ENCODE measurements around the gene PLPP4.

Gene PLPP4

GRCh38 chr10:120527691-120528090, 70.7 kb downstream of the PLPP4 start:
- no peak for DNase-seq

GRCh38 chr10:120530699-120531098, 73.7 kb downstream of the PLPP4 start:
- DNase-seq: no peak

DNA sequence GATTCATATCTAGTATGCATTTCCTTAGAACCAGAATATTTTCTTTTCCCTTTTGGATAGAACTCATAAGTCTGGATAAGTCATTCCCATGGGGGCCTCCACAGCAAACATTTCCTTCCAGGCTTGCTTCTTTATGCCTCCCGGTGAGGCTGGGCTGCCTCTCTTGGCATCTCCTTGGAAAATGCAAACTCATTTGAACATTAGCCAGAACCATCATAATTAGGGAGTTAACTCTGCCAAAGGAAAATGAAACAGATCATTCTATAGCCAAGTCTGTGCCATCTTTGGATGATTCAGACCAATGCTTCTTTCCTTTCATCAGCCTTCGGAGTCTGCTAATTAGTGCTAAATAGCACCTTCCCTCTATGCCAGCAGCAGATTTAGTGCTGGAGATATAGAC, 81.1 kb downstream of the PLPP4 start:
- no peak for DNase-seq

DNA sequence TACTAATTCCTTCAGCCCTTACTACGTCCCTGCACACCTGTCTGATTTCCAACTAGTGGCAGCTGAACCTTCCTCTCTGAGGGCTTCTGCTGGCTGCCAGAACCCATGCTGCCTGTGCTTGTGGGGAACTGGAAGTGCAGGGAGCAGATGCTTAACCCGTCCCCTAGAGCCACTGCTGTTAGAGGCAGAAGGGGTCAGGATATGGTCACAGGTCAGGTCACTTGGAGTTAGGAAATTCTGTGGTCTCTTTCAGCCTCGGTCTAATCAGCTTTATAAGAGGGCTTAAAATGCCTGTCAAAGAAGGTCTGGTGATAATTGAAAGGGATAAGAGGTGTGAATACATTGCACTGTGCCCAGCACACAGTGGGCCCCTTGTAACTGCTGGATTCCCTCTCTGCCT, 82.0 kb downstream of the PLPP4 start:
- DNase-seq: no peak

GRCh38 chr10:120540486-120540885, 83.5 kb downstream of the PLPP4 start:
- no peak for DNase-seq

DNA sequence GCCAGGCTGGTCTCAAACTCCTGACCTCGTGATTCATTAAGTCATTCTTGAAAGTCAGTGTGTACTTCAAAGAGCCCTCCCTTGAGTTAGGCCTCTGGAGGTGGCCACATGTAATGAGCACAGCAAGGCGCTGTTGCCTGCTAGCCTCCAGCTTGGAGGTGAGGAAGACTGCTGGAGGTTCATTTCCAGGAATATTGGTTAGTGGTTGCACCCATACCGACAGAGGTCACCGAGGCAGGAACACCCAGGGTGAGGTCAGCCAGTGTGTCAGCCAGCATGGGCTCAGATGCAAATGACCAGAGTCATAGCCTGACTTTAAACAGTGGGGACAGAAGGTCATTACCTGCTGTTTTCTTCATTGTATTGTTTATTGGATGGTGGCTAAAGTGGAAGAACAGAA, 85.0 kb downstream of the PLPP4 start:
- no peak for DNase-seq

DNA sequence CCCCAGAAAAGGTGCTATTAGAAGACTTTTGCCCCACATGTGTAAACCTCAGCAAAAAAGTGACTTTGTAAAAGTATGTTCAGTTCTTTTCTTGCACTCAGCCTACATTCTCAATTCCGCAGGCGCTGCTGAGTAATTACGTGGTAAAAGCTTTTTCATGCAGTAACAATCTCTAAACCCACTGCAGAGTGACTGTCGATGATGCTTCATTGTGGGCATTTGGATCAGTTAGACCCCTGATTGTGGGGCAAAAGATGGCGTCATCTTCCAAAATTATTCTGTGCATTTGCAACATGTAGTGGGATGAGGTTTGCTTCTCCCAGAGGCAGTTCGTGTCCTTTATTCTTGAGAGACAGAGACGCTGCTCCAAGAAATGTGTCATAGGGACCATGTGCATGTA, 85.6 kb downstream of the PLPP4 start:
- no peak for DNase-seq

- no peak for DNase-seq
Measured at GRCh38 chr10:120543291-120543690, 86.3 kb downstream of the PLPP4 start.

- DNase-seq: no peak
Measured at GRCh38 chr10:120548210-120548609, 91.2 kb downstream of the PLPP4 start.

DNA sequence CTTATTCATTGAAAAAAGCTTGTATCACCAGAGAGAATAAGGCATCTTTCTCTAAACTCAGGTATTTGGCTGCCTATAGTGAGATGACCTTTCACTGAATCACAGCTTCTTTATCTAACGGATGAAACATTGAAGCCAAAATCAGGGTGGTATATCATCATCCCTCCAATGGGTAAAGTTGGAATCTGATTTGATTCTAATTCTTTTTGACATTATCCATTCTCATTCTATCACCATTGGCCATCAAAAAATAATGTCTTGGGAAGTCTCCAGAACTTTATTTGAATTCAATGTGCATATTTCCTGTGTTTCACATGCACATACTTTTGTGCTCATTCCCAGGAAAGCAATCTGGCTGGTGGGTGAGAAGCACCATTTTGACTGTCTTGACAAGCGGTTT, 95.2 kb downstream of the PLPP4 start:
- DNase-seq: no peak

GRCh38 chr10:120553911-120554310, 96.9 kb downstream of the PLPP4 start:
- DNase-seq: no peak

DNA sequence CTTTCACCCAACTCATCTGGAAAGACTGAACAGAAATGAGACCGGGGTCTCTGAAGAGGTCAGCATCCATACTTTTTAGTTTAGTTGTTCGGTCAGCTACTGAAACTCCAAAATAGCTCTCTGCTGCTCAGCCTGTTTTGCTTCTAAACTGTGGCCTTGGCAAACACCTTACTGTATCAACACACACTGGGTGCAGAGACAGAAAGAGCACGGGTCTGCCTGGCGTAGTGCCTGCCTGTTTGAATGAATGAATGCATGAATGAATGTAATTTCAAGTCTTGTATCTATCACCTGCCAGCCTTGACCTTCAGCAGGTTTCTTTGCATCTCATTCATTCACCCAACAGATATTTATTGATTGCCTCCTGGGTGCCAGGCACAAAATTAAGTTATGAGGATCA, 98.4 kb downstream of the PLPP4 start:
- no peak for DNase-seq

DNA sequence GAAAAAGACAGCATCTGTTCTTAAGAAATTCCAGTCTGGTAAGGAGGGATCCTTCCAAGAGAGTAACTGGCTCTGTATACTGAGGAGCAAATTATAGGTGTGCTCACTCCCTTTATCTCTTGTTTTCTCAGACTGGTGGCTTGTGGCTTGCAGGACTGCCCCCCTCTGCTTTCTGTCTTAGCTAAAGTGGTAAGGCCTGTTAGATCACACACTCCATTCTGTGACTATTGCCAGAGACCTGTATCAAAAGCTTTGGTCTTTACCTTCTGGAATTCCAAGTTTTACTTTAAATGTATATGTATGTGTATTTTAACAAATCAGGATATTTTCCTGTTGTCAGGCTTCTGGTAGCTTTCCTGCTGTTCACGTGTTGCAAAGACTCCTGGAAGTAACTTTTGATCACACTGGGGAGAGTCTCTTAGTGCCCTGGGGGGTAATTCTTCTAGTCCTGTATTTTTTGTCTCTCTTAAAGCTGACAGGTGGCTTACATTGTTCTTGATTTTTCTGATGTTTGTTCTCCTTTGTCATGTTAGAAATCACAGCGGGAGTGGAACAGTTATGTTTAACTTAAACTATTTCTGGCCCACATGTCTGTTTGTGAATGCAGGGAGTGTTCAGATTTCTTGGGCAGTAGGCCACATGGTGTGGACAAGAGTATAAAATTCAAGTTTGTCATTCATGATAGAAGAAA, 99.0 kb downstream of the PLPP4 start:
- no peak for DNase-seq

- no peak for DNase-seq
Measured at GRCh38 chr10:120557311-120557710, 100.3 kb downstream of the PLPP4 start.

DNA sequence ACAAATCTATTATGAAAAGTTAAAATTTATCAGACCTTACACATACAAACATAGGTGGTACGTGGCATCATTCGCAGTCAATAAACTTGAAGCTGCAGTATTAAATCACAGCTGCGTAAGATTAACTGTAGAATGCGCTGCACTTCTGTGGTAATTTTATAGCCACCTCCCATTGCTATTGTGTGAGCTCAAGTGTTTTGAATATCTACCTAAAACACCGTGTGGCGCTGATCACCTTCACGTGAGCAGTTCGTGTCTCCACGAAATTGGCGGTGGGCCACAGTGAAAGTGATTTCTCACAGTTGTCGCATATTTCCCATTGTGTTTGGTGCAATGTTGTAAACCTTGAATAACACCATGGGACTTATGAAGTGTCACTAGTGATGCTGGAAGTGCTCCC, 102.8 kb downstream of the PLPP4 start:
- DNase-seq: no peak

- no peak for DNase-seq
Measured at GRCh38 chr10:120562956-120563355, 105.9 kb downstream of the PLPP4 start.

DNA sequence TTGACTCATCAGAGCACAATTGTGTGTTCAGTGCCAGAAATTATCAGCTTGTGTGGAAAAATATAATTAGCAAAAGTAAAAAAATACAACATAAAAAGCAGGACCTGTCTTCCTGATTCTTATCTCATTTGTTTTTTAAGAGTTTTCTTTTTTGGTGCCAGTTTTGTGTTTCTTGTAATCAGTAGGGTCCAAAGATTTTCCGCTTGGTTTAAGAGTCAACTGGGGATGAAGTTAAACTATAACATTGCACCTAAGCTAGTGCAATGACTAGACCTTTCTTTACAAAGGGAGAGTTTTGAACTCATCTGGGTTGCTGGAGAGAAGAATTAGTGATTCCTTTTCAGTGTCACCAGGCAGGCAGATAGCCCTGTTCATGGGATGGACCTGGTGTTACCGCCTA, 113.4 kb downstream of the PLPP4 start:
- no peak for DNase-seq

DNA sequence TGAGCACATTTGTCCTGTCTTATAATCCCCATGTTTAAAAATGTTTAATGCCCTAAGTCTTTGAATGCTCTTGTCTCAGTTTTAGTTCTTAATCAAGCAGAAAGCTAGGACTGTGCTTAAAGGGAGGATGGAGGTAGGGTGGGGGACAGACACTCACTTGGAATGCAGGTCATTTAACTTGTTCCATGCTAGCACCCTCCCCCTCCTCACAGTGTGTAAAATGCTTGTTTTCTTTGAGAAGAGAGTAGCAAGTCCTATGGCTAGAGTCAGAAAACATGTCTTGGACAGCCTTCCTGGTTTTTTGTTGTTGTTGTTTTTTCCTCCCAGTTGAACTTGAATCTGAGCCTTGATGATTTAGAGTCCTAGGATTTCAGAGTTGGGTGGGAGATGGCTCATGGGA, 114.2 kb downstream of the PLPP4 start:
- no peak for DNase-seq

GRCh38 chr10:120572307-120572706, 115.3 kb downstream of the PLPP4 start:
- no peak for DNase-seq

GRCh38 chr10:120573355-120573754, 116.3 kb downstream of the PLPP4 start:
- DNase-seq: no peak

- no peak for DNase-seq
Measured at GRCh38 chr10:120574981-120575380, 118.0 kb downstream of the PLPP4 start.

DNA sequence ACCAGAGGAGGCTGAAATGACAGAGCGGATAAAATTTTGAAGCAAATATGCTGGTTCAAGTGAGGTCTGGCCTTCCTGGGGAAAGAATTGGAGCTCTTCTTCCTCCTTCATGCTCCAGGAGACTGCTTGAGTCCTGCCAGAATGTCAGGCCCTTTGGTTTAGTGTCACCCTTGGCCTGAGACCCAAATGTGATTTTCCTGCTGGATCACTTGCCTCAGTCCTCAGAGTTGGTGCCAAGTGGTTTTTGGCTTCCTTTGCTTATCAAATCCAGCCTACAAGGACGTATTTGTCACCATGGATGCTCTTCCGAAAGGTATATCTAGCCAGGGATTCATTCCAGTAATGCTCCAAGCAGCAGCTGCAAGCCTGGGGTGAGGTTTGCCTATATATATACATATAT, 118.4 kb downstream of the PLPP4 start:
- DNase-seq: no peak

DNA sequence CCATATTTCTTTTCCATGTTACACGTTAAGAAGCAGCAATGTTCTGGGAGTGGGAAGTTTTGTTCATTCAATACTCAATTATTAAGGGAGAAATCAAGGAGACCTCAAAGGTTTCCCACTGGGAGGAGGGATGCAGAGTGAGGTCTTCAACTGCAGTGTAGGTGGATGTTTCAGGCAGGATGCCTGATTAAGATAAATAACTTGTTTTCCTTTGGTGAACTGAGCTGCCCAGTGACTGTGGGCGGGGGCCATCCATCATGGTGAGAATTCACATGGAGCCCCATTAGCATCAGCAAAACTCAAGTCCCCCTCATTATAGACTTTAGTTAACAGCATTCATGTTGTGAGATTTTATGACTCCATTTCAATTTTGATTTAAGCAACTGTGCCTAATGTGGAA, 121.1 kb downstream of the PLPP4 start:
- DNase-seq: no peak

- no peak for DNase-seq
Measured at GRCh38 chr10:120578890-120579289, 121.9 kb downstream of the PLPP4 start.

All from EL (cell line).